Right renal pelvis (tissue), 4 donors: ENCODE data around the gene TAP2. TPM values are rescaled to one million over a fixed set of nuclear protein-coding genes. Genes with fewer than 3 reads are reported as not detected.
"Not testable (repeated sequence)": the region's sequence is repeated elsewhere in the genome, so short reads cannot be mapped to it uniquely, and the experiment has no call there.

Experiments
- DNase-seq, 4 donors: peaks; one replicate each; pipeline ENCODE4 v3.0.0-alpha.2; 2013; ENCODE audit warnings: low read depth in 4 of 4, low spot score in 3 of 4, missing footprints in 1 of 4
- polyA plus RNA-seq, 4 donors: library from polyadenylated mRNA; unstranded; fragments of 120-200 nt; gene quantifications; one replicate each; pipeline ENCODE4 v1.2.1, GENCODE V29; 2013; ENCODE audit not compliant: insufficient read length in 4 of 4

The TAP2 gene
- 10 to 100 TPM; 11.9 to 14.8 (median 12.8) TPM for polyA plus RNA-seq

GRCh38 chr6:32838114-32838958 is at the start of gene TAP2:
Gene TAP2, minus strand, starts transcription at chr6:32838739. Its CDS starts 506 bp downstream, at chr6:32838233.
- DNase-seq, result peak; percentile 83 to 97 (median 88)

DNA sequence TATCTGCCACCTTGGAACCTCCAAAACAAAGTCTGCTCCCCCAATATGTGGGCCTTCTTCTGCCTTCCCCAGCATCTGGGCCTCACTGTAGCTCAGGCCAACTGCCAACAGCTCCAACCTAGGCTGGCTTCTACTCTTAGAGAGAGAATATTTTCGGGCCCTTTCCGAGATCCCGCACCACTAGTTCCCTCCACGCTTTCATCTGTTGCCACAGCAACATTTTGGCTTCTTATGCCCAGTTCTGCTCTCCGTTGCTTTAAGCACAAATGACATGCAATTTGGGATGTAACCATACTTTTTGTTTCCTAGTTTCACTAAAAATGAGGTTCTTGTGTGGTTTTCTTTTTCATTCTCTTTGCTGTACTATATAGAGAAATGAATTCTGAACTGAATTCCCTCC is 49.1 kb upstream of the TAP2 start:
- no peak for DNase-seq

GRCh38 chr6:32886681-32887383 is 48.3 kb upstream of the TAP2 start:
- no peak for DNase-seq

GRCh38 chr6:32885698-32886286 is 47.3 kb upstream of the TAP2 start:
- peak; percentile 70 to 78 (median 72) for DNase-seq

DNA sequence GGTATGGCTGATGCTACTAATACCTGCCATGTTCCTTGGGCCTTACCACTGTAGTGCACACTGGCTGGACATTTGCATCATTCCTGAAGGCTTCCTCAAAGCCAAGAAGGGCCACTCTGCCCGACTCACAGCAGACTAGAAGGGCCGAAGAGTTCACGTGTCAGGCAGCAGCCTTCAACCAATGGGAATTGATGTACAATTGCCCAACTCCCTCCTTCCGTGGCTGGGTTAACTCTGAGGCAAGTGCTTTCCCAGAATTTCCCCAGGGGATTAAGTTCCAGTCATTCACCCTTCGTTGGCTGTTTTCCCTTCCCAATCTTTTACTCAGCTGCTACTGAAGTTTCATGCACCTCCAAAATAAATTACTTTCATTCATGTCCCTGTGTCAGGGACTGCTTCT is 45.2 kb upstream of the TAP2 start:
- no peak for DNase-seq

- DNase-seq, result no peak
These were observed 44.3 kb upstream of the TAP2 start for GRCh38 chr6:32882879-32883250.

- DNase-seq, result not testable (repeated sequence)
These were observed 42.4 kb upstream of the TAP2 start for GRCh38 chr6:32880962-32881361.

DNA sequence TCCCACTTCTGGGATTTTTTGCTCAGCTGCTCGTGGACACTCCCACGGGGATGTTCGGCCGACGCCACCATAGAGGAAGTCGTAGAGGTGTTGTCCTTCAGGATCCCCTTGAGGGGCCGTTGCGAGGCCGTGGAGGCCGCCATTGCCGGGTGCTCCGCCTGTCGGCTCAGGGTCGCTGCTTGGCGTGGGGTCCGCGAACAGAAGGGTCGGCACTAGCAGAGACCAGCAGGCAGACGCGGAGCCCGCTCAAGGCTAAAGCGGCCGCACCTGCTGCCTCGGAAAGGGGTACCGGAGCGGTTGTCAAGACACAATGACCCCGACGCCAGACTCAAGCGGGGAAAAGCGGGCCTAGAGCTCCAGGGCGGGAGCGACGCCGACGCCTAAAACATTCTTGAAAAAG is 41.2 kb upstream of the TAP2 start:
- no peak for DNase-seq

DNA sequence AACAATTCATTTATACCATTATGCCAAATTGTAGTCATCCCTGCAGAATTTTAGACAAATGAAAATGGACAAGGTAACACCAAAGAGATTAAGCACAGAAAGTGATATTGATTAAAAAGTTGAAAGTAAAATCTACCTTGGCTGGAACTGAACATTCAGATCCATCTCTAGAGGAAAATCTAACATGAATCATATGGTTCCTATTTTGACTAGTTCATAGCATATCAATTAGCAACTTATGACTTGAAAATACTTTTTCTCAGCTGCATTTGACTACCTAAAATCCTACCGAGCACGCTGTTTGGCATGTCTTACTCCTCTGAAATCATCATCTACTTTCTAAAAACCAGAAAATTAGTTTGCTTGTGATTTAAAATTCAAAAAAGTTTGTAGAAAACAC is 38.1 kb upstream of the TAP2 start:
- no peak for DNase-seq

DNA sequence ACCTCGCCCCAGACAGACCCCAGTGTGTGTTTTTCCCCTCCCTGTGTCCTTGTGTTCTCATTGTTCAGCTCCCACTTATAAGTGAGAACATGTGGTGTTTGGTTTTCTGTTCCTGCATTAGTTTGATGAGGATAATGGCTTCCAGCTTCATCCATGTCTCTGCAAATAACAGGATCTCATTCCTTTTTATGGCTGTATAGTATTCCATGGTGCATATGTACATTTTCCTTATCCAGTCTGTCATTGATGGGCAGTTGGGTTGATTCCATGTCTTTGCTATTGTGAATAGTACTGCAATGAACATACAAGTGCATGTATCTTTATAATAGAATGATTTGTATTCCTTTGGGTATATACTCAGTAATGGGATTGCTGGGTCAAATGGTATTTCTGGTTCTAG is 35.4 kb upstream of the TAP2 start:
- not testable (repeated sequence) for DNase-seq

DNA sequence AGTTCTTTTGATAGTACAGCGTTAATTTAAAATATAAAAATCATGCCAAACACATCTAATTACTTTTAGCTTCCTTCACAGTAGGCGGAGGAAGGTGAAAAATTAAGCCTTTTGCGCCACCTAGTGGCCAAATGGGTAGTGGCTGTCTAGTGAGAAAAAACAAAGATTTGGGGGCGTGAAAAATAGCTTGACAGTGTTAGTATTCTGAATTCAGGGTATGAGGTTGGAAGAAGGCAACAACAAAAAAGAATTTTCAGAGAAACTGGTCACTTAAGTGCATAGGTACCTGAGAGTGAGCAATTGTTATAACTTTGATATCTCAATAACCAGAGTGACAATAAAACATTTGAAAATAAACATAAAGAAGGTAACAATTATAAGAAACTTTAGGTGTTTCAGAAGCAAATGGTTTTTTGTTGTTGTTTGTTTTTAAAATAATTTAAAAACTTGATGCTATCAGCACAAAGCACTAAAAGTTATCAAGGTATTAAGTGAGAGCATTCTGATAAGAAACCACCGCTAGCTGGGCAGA is 29.8 kb upstream of the TAP2 start:
- peak in 3 of 4 donors; percentile 79 to 81 (median 79) for DNase-seq

DNA sequence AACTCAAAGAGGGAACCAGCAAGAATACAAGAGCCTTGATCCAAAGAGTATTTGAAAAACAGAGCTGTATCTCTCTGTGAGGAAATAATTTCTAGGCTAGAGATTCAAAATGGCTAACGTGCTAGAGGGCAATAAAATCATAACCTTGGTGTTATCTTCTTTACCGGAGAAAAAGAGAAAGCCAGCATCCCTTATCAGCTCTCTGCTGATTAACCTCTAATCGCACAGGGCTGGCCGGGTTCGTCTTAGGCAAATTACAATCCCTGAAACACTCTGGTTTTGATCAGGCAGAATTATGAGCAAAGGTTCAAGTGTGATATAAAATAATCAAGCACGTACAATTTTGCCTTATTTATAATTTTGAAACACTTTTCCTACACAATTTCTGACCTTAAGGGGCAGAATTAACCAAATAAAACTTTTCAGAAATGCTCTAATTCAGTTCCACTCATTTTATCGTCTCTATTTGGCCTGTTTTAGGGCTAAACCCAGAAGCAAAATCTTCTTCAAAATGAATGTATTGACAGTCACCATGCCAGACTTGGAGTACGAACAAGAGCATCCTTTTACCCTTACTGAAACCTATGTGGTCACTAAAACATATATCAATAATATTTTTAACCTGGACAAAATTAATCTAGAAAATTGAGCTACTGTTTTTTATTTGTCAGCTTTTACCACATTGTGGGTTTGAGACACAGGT is 29.2 kb upstream of the TAP2 start:
- DNase-seq, result no peak

DNA sequence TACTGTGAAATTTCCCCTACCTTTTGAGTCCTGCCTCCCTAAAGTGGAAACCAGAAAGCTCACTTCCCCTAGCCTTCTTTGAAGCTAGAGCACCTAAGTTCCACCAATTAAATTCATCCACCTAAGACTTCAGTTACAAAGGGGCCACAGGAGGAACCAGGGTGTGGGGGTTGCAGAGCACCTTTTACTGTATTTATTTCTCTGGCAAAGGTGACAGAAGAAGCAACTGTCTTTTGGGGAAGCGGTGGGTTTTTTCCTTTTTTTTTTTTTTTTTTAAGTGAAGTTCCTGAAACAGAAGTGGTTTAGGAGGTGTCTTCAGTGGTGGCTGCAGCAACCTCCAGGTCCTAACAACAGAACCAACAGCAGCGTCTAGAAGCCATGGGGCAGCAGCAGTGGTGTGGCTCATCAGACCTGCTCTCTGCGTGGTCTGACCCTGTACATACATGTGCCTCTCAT is 28.5 kb upstream of the TAP2 start:
- DNase-seq, result no peak

DNA sequence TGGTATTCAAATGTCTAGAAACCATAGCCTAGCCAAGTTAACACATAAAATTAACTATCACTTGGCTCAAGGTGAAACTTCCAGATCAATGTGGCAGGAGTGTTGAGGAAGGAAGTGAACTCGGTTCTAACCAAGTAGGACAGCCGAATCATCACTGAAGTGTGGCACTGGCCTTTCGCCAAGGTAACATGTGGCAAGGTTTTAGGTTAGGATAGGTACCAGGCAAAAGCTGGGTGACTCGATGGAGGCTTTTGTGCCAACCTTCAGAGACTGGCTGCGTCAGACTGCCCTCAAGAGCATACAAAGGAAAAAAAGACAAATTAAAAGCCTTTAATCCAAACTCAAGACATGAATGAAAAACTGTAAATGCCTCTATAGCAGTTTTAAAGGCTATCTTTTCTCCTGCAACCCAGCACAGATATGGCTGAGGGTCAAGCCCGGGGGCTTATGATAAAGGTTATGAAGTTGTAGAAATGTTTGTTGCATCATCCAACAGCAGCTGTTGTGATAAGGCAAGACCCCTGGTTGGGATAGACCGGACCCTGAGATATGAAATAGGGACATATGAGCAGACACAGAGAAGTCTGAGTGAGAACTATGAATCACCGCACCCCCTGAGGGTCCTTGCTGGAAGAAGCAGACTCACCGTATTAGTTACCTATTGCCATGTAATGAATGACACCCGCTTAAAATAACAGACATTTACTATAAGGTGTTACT is 27.3 kb upstream of the TAP2 start:
- DNase-seq, result no peak

GRCh38 chr6:32862725-32863124 is 24.2 kb upstream of the TAP2 start:
- DNase-seq, result no peak

DNA sequence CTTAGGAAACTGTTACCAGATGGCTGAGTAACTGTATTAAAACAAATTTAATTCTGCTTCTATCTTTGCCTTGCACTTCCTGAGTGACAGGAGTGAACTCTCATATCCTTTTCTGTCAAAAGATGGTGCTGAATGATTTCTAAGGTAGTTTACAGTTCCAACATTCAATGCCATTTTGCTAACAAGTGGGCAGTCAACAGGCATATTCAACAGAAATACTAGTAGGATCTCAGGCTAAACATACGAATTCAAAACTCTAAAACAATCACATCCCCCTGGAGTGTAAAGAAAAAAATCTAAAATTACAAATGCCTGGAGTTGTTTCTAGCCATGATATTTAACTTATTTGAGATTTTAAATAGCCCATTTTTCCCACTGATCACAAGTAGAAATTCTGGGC is 22.1 kb upstream of the TAP2 start:
- DNase-seq, result no peak

GRCh38 chr6:32858194-32858593 is 19.7 kb upstream of the TAP2 start:
- DNase-seq, result no peak

- no peak for DNase-seq
These were observed 18.8 kb upstream of the TAP2 start for GRCh38 chr6:32857156-32857891.

GRCh38 chr6:32855467-32856174 is 17.1 kb upstream of the TAP2 start:
- DNase-seq, result no peak
